Neuronal stem cell (in vitro differentiated cells): ENCODE data around the gene CAVIN3.

Source experiments
- DNase-seq: peaks from one replicate; pipeline ENCODE4 v3.0.0-alpha.2; 2013; ENCODE audit warnings: low spot score
- H2AFZ ChIP-seq: one replicate; pipeline ENCODE4 v1.6.1; 2013; ENCODE audit warnings: mild to moderate bottlenecking, low read length, inconsistent platforms
- H2AK5ac ChIP-seq: 2 replicates; pipeline ENCODE4 v1.6.1; 2013; ENCODE audit warnings: low read depth, mild to moderate bottlenecking, inconsistent platforms, low read length, moderate library complexity, mixed read lengths
- H2BK120ac ChIP-seq: 2 replicates; pipeline ENCODE4 v1.6.1; 2013; ENCODE audit warnings: low read depth, mild to moderate bottlenecking, inconsistent platforms, low read length, moderate library complexity, mixed read lengths
- H2BK12ac ChIP-seq: one replicate; pipeline ENCODE4 v1.6.1; 2013; ENCODE audit warnings: low read length, inconsistent platforms
- H2BK15ac ChIP-seq: 2 replicates; pipeline ENCODE4 v1.6.1; 2013; ENCODE audit warnings: mild to moderate bottlenecking, low read length, inconsistent platforms, mixed read lengths
- H2BK5ac ChIP-seq: one replicate; pipeline ENCODE4 v1.6.1; 2013; ENCODE audit warnings: inconsistent platforms, mild to moderate bottlenecking, low read length, moderate library complexity
- H3K14ac ChIP-seq: one replicate; pipeline ENCODE4 v1.6.1; 2013; ENCODE audit warnings: low read length, inconsistent platforms
- H3K18ac ChIP-seq: 2 replicates; pipeline ENCODE4 v1.6.1; 2013; ENCODE audit warnings: low read length, inconsistent platforms
- H3K23ac ChIP-seq: 2 replicates; pipeline ENCODE4 v1.6.1; 2013; ENCODE audit warnings: low read depth, mild to moderate bottlenecking, mixed read lengths, low read length, inconsistent platforms; ENCODE audit not compliant: poor library complexity
- H3K27ac ChIP-seq: replicated peaks from 3 replicates; pipeline ENCODE4 v1.5.1; 2013; ENCODE audit warnings: low read length, inconsistent platforms
- H3K27me3 ChIP-seq, 3 experiments: 2 replicates each; pipeline ENCODE4 v1.6.1; 2013; ENCODE audit warnings: low read length in 3 of 3, mild to moderate bottlenecking in 2 of 3, inconsistent platforms in 1 of 3, low read depth in 1 of 3, mixed read lengths in 1 of 3, moderate library complexity in 1 of 3; ENCODE audit not compliant: control insufficient read depth in 3 of 3, insufficient read depth in 3 of 3
- H3K36me3 ChIP-seq, 2 donors: replicated peaks in 1 of 2; 2 replicates each; pipeline ENCODE4 v1.6.1; 2013; ENCODE audit warnings: low read length in 2 of 2; ENCODE audit not compliant: control insufficient read depth in 2 of 2, insufficient read depth in 2 of 2
- H3K4ac ChIP-seq: 2 replicates; pipeline ENCODE4 v1.6.1; 2013; ENCODE audit warnings: inconsistent platforms, mild to moderate bottlenecking, low read length, moderate library complexity
- H3K4me1 ChIP-seq, 2 donors: 1 replicate in 1 of 2; 2 replicates in 1 of 2; pipeline ENCODE4 v1.6.1; 2013; ENCODE audit warnings: low read length in 2 of 2, low read depth in 1 of 2; ENCODE audit not compliant: control insufficient read depth in 2 of 2, insufficient read depth in 1 of 2
- H3K4me2 ChIP-seq: one replicate; pipeline ENCODE4 v1.6.1; 2013; ENCODE audit warnings: mild to moderate bottlenecking, low read length, inconsistent platforms; ENCODE audit not compliant: insufficient read depth, poor library complexity, severe bottlenecking
- H3K4me3 ChIP-seq, 2 donors: 2 replicates each; pipeline ENCODE4 v1.5.1; 2013; ENCODE audit warnings: low read length in 2 of 2, mild to moderate bottlenecking in 2 of 2, inconsistent platforms in 1 of 2, moderate library complexity in 1 of 2
- H3K79me1 ChIP-seq: one replicate; pipeline ENCODE4 v1.6.1; 2013; ENCODE audit warnings: low read depth, mild to moderate bottlenecking, inconsistent platforms, low read length, moderate library complexity
- H3K9ac ChIP-seq: one replicate; pipeline ENCODE4 v1.6.1; 2013; ENCODE audit warnings: mild to moderate bottlenecking, low read depth, low read length, inconsistent platforms; ENCODE audit not compliant: poor library complexity
- H3K9me3 ChIP-seq, 2 donors: replicated peaks in 1 of 2; 2 replicates each; pipeline versions ENCODE3 to v1.6.1; 2013; ENCODE audit warnings: low read length in 2 of 2, mild to moderate bottlenecking in 2 of 2, inconsistent platforms in 1 of 2, low read depth in 1 of 2, mixed read lengths in 1 of 2, moderate library complexity in 1 of 2; ENCODE audit not compliant: control insufficient read depth in 2 of 2, insufficient read depth in 1 of 2
- H4K8ac ChIP-seq: one replicate; pipeline ENCODE4 v1.6.1; 2013; ENCODE audit warnings: low read depth, mild to moderate bottlenecking, inconsistent platforms, low read length, moderate library complexity
- H4K91ac ChIP-seq: one replicate; pipeline ENCODE4 v1.6.1; 2013; ENCODE audit warnings: low read length, low read depth, mild to moderate bottlenecking, inconsistent platforms; ENCODE audit not compliant: poor library complexity
- whole genome bisulfite sequencing, 2 donors: extraction: QIAGEN DNeasy Blood & Tissue Kit; methylation state at CpG; one replicate each; pipeline ENCODE4 v1.1.7; 2013; ENCODE audit warnings: missing lambda C conversion rate in 2 of 2, mixed read lengths in 1 of 2; ENCODE audit not compliant: insufficient read length in 2 of 2, insufficient replicate concordance in 1 of 2; ENCODE audit errors: extremely low coverage in 2 of 2; 5-methylcytosine and 5-hydroxymethylcytosine counted together

The CAVIN3 gene

GRCh38 chr11:6297831-6298230 is 22.5 kb downstream of the CAVIN3 start:
- H2AFZ ChIP-seq, result no peak overlapping the region
- no CpG with 5 or more reads among the region's 1 CpG for WGBS, 2 donors
- no peak overlapping the region for H2BK5ac ChIP-seq
- no peak overlapping the region for H3K4me2 ChIP-seq
- no peak overlapping the region for H3K27ac ChIP-seq
- H2BK15ac ChIP-seq, result no peak overlapping the region
- no peaks in the 10 kb centered on the region for H3K79me1 ChIP-seq
- no peaks in the 10 kb centered on the region for H3K27me3 ChIP-seq
- H3K36me3 ChIP-seq, result no peaks in the 10 kb centered on the region
- H2BK120ac ChIP-seq, result no peak overlapping the region
- no peak overlapping the region for H2AK5ac ChIP-seq
- H4K8ac ChIP-seq, result no peak overlapping the region
- H3K23ac ChIP-seq, result no peak overlapping the region
- H4K91ac ChIP-seq, result no peak overlapping the region
- no peak for DNase-seq
- no peak overlapping the region for H3K9ac ChIP-seq
- H3K9me3 ChIP-seq, result no peaks in the 10 kb centered on the region
- no peak overlapping the region for H3K14ac ChIP-seq
- no peak overlapping the region for H2BK12ac ChIP-seq
- no peak overlapping the region for H3K4me3 ChIP-seq
- H3K4me1 ChIP-seq, result peaks cover 0 to 10% of the 10 kb centered on the region in 2 donors
- no peak overlapping the region for H3K18ac ChIP-seq
- H3K4ac ChIP-seq, result no peak overlapping the region

GRCh38 chr11:6285019-6285418 is 35.3 kb downstream of the CAVIN3 start:
- Histone ChIP-seq H2BK120ac (no peak overlapping the region), H3K4me3 (peak overlapping the region in 1 of 2 donors; percentile 46), H3K18ac (no peak overlapping the region), H2AK5ac (no peak overlapping the region), H3K9me3 (no peaks in the 10 kb centered on the region), H3K27me3 (peaks cover 0 to 19% (median 0%) of the 10 kb centered on the region in 3 experiments), H3K14ac (no peak overlapping the region), H2BK12ac (no peak overlapping the region), H3K9ac (no peak overlapping the region), H3K4me1 (peaks cover 0 to 3% of the 10 kb centered on the region in 2 donors), H2BK15ac (no peak overlapping the region), H3K4ac (no peak overlapping the region), H4K91ac (peak overlapping the region; percentile 56), H3K79me1 (no peaks in the 10 kb centered on the region), H2AFZ (no peak overlapping the region), H3K4me2 (no peak overlapping the region), H3K36me3 (no peaks in the 10 kb centered on the region), H2BK5ac (no peak overlapping the region), H3K23ac (no peak overlapping the region), H4K8ac (no peak overlapping the region), H3K27ac (no peak overlapping the region)
- WGBS, 2 donors, result no CpG with 5 or more reads among the region's 4 CpGs
- no peak for DNase-seq

- no peaks in the 10 kb centered on the region for H3K36me3 ChIP-seq
- no peak overlapping the region for H3K9ac ChIP-seq
- H3K18ac ChIP-seq, result no peak overlapping the region
- no peak overlapping the region for H2AK5ac ChIP-seq
- no peak overlapping the region for H3K4me2 ChIP-seq
- no peak overlapping the region for H2BK12ac ChIP-seq
- no peaks in the 10 kb centered on the region for H3K9me3 ChIP-seq
- H4K8ac ChIP-seq, result no peak overlapping the region
- H3K4ac ChIP-seq, result no peak overlapping the region
- H2BK5ac ChIP-seq, result no peak overlapping the region
- no peak overlapping the region for H3K4me3 ChIP-seq
- H3K23ac ChIP-seq, result no peak overlapping the region
- DNase-seq, result no peak
- H4K91ac ChIP-seq, result no peak overlapping the region
- H3K27ac ChIP-seq, result no peak overlapping the region
- no peak overlapping the region for H2BK15ac ChIP-seq
- WGBS, 2 donors, result no CpG with 5 or more reads among the region's 3 CpGs
- peaks cover 0 to 3% of the 10 kb centered on the region in 2 donors for H3K4me1 ChIP-seq
- H3K79me1 ChIP-seq, result no peaks in the 10 kb centered on the region
- peaks cover 0 to 19% (median 0%) of the 10 kb centered on the region in 3 experiments for H3K27me3 ChIP-seq
- H2BK120ac ChIP-seq, result no peak overlapping the region
- H3K14ac ChIP-seq, result no peak overlapping the region
- H2AFZ ChIP-seq, result no peak overlapping the region
Measured at GRCh38 chr11:6284250-6284649, 36.1 kb downstream of the CAVIN3 start.

- Histone ChIP-seq H3K4me2 (no peak overlapping the region), H3K4ac (no peak overlapping the region), H2BK15ac (no peak overlapping the region), H4K8ac (no peak overlapping the region), H3K27me3 (peaks cover 0 to 23% (median 0%) of the 10 kb centered on the region in 3 experiments), H3K4me3 (no peak overlapping the region), H2BK5ac (no peak overlapping the region), H3K36me3 (no peaks in the 10 kb centered on the region), H3K23ac (no peak overlapping the region), H3K14ac (no peak overlapping the region), H2AFZ (no peak overlapping the region), H3K9ac (no peak overlapping the region), H2BK12ac (no peak overlapping the region), H2BK120ac (no peak overlapping the region), H2AK5ac (no peak overlapping the region), H3K9me3 (no peaks in the 10 kb centered on the region), H3K18ac (no peak overlapping the region), H3K4me1 (peaks cover 0 to 3% of the 10 kb centered on the region in 2 donors), H4K91ac (no peak overlapping the region), H3K27ac (no peak overlapping the region), H3K79me1 (no peaks in the 10 kb centered on the region)
- DNase-seq, result no peak
- no CpG with 5 or more reads among the region's 4 CpGs for WGBS, 2 donors
Measured at GRCh38 chr11:6283453-6284023, 36.8 kb downstream of the CAVIN3 start.
